DMS114 treated with DMSO at 0.1 percent for 48 hours (cell line): Measurements from ENCODE around the gene ERC2.
A peak's percentile ranks its signal among the peaks of the same experiment; 100 is the strongest.

Experiments used
- DNase-seq: peaks from one replicate; lab custom pipeline; 2025; ENCODE audit not compliant: unreplicated experiment; lab: John Stamatoyannopoulos, UW

The ERC2 gene

DNA sequence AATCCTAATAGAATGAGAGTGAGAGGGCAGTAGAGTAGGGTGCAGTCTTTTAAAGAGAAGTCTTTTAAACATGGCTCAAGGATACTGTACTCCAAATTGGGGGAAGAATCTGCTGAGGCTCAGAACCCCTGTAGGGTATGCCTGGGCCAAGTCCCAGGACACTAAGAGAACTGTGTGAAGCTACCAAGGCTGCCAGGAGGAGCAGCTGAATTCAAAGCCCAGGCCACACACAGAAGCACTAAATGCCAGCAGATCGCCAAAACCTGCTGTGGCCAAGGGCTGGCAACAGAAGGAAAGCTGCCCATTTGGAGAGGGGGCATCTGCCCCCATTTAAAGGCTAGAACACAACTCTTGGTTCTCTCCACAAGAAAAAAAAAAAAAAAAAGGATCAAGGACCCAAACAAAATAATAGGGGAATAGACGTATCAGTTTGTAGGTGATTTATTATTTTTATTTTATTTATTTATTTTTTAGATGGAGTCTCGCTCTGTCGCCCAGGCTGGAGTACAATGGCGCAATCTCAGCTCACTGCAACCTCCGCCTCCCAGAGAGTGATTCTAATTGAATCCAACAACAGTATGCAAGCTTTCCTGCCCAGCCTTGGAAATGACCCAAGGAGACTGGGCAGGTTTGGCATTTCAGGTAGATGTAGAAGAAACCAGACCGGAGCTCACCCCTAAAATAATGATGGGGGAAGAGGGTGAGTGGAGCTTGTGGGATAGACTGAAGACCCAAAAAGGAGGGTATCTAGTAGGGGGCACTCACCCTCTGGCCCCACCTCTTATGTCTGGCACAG lies 702.2 kb downstream of the ERC2 start:
- no peak for DNase-seq

GRCh38 chr3:55765398-55765797 lies 702.9 kb downstream of the ERC2 start:
- no peak for DNase-seq

DNA sequence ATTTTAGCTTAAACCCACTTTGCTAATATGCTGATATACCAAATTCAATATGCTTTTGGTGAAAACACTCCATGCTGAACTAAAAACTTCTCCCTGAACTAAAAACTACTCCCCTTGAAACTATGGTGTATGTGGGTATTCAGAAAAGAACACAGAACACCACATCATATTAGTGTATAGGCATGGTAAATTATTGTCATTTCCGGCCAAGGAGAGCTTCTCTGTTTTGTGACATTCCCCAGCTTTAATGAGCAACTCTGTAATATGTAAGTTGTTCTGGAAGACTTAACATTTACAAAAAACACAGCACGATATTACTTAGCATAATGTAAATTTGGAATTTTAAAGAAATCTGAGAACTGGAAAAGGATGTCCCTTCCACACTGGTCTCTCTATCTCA lies 711.3 kb downstream of the ERC2 start:
- DNase-seq = no peak

GRCh38 chr3:55755516-55756205 lies 712.6 kb downstream of the ERC2 start:
- no peak for DNase-seq

DNA sequence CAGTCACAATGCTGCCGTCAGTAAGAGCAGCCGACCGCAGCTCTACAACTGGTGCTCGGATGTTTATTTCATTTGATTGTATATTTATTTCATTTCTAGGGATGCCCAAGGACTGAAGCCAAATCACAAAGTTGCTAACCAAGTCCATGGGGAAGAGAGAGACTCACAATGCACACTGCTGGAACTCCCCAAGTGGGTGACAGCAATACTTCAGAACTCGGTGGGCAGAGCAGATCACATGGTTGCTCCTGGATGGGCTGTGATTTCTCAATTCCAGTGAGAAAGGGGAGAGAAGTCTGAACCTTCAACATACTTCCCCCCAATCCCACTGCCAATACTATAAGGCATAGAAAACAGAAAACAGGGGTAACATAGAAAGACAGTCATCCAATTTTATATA lies 715.4 kb downstream of the ERC2 start:
- DNase-seq = no peak

- DNase-seq = no peak
Observed at GRCh38 chr3:55751730-55752129, 716.5 kb downstream of the ERC2 start.

- DNase-seq = no peak
Observed at GRCh38 chr3:55750525-55750924, 717.7 kb downstream of the ERC2 start.

GRCh38 chr3:55749036-55749435 lies 719.2 kb downstream of the ERC2 start:
- no peak for DNase-seq

DNA sequence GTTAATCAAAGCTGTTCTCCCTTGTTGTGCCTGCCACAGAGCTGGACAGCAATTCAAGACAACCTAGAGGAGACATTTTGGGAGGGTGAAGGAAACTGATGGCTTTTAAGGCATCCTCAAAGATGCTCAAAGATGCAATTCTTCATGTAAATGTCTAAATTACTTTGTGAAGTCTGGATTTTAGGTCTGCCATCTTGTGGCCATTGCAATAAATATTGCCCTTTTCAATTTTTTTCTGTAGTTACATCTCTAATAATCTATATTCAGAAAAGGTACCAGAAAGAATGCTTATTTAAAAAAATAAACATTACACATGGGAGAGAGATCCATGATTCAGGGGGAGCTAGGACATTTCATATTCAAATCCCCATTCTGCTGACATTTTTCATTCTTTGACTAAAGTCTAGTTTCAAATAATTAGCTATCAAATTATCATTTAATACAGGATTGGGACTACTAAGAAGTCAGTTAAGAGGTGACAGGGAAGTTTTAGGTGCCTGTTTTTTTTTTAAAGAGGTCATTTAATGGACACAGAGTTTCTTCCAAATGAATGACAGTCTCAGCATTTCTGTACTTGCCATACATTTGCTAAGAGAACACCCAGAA lies 721.4 kb downstream of the ERC2 start:
- DNase-seq = peak; percentile 7

DNA sequence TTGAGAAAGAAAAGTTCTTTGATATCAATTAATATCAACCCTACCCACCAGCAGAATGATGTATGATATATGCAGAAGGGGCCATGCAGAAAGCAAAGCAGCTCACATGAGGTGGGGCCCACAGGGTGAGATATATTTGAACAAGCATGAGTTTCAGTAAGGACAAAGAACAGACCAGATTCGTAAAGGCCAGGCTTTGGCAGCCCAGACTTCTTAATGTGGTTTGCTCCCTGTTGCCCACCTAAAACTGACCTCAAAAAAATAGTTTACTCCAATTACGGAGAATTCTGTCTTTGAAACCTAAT lies 725.5 kb downstream of the ERC2 start:
- DNase-seq = no peak

- no peak for DNase-seq
Observed at GRCh38 chr3:55742022-55742831, 726.0 kb downstream of the ERC2 start.

- DNase-seq = no peak
Observed at GRCh38 chr3:55737186-55737585, 731.1 kb downstream of the ERC2 start.

DNA sequence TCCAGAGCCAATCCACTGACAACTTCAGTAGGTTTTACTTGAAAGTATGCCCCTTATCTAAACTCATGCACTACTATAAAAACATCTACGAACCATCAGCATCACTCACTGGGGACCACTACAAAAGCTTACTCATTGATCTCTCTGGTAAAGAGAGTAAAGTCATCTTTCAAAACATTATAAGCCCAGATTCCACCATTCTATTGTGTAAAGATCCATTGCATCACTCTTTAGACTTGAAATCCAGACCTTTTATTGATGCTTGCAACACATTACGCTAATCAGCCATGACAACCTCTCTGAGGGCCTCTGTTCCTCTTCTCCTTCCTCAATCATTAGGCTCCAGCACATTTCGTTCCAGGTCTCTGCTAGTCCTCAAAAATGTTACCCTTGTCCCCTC lies 732.3 kb downstream of the ERC2 start:
- no peak for DNase-seq

- DNase-seq = no peak
Observed at GRCh38 chr3:55731741-55732140, 736.5 kb downstream of the ERC2 start.

- DNase-seq = no peak
Observed at GRCh38 chr3:55729546-55729945, 738.7 kb downstream of the ERC2 start.

GRCh38 chr3:55728461-55729100 lies 739.7 kb downstream of the ERC2 start:
- no peak for DNase-seq

DNA sequence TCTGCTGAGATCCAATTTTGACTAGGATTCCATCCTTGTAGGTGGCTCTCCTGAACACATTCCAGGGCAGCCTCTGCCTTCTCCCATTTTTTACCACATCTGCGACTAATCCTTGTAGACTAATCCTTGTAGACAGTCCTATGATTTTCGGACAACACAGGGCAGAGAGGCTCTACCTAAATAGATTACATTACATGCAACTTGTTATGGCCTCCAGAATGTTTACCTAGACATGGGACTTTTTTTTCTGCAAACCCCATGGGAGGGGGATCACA lies 741.8 kb downstream of the ERC2 start:
- no peak for DNase-seq

DNA sequence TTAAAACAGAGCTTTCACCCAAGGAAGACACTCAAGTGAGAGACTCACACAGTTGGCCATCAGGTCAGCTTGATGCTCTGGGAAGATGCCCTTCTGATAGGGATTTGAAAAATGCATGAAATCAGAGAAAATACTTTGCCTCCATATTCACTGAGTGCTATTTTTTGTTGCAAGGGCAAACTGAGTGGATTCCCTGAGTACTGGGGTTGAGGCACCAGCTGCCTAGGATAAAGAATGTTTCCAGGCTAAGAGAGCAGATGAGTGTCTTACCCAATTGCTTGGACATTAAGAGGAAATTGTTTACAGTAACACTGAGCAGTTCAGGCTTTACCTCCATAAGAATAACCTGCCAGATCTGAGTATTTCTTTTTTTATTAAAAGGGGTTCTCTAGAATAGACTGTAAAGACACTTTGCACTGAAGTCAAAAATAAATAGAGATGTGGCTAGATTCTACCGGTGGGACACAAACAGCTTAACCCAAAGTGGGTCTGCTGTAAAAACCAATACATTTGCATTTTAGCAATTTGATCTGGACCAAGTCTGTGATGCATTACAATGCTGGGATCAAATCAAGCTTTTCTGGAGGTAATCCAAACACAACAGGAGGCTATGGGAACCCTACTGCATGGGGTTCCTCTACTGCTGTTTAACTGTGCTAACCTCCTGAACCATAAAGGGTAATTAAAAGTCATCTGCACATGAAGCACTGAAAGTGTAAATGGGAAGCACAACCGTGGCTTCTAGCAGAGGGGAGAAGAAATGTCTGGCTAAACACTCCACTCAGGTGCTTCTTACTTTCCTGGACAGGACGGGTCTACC lies 742.4 kb downstream of the ERC2 start:
- DNase-seq = no peak

DNA sequence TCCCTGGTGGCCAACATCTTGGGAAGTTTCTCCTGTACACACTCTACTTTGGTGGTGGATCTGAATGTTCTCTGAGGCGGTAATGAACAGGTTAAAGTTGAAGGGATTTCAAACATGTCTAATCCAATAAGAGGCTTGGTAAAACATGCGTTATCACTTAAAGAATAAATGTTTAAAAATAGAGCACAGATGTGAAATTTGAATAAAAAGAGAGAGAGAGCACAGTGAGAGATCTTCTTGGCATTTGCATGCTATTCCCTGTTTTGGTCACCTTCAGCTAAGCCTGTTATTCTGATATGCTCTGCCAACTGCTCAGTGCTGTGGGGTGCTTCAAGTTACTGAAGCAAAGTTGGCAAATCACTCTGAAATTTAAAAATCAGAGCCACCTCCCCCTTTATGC lies 743.4 kb downstream of the ERC2 start:
- no peak for DNase-seq

- DNase-seq = no peak
Observed at GRCh38 chr3:55724407-55724784, 743.9 kb downstream of the ERC2 start.
